Heart left ventricle (tissue), 16 donors: Measurements from ENCODE around the gene SLC44A1. TPM values are rescaled to one million over a fixed set of nuclear protein-coding genes. Genes with fewer than 3 reads are reported as not detected.

Experiments
- ATAC-seq, 4 donors: fragments of 200-7000 bp; cut with Tn5 transposase; one replicate each; pipeline ENCODE4 v1.9.1; 2020 to 2022; ENCODE audit warnings: moderate library complexity in 4 of 4, mild to moderate bottlenecking in 3 of 4, moderate number of reproducible peaks in 1 of 4
- DNase-seq, 5 donors: peaks; one replicate each; pipeline ENCODE4 v3.0.0-alpha.2; 2020
- H3K27ac ChIP-seq, 12 donors: fragments of 200-600 bp; sonication (generic) in 4 of 12; one replicate each; pipeline versions ENCODE4 v1.5.0 to v1.8.0; 2016 to 2022; ENCODE audit warnings: mild to moderate bottlenecking in 2 of 12
- H3K27me3 ChIP-seq, 9 donors: fragments of 200-600 bp; sonication (generic) in 2 of 9; one replicate each; pipeline versions ENCODE4 v1.5.1 to v1.8.0; 2016 to 2022; ENCODE audit warnings: mild to moderate bottlenecking in 3 of 9
- H3K36me3 ChIP-seq, 9 donors: fragments of 200-600 bp; sonication (generic) in 2 of 9; one replicate each; pipeline versions ENCODE4 v1.5.0 to v1.8.0; 2018 to 2022; ENCODE audit warnings: mild to moderate bottlenecking in 2 of 9
- H3K4me1 ChIP-seq, 12 donors: fragments of 200-600 bp; sonication (generic) in 4 of 12; one replicate each; pipeline versions ENCODE4 v1.5.0 to v1.8.0; 2016 to 2022; ENCODE audit warnings: mild to moderate bottlenecking in 3 of 12
- H3K4me3 ChIP-seq, 12 donors: fragments of 200-600 bp; sonication (generic) in 4 of 12; one replicate each; pipeline versions ENCODE4 v1.5.0 to v1.8.0; 2017 to 2022; ENCODE audit warnings: mild to moderate bottlenecking in 9 of 12, moderate library complexity in 4 of 12
- H3K9me3 ChIP-seq, 12 donors: fragments of 200-600 bp; sonication (generic) in 4 of 12; one replicate each; pipeline versions ENCODE4 v1.5.0 to v1.8.0; 2016 to 2022; ENCODE audit warnings: mild to moderate bottlenecking in 1 of 12
- POLR2A ChIP-seq, 2 donors: fragments of 450-650 bp; IDR thresholded peaks; one replicate each; pipeline ENCODE4 v1.6.1; 2017; ENCODE audit warnings: antibody characterized with exemption in 2 of 2, mild to moderate bottlenecking in 2 of 2, moderate library complexity in 2 of 2
- WGBS, 4 donors: extraction: QIAGEN DNeasy Blood & Tissue Kit in 2 of 4; methylation state at CpG; one replicate each; pipeline versions ENCODE4 v1.1.5 to v1.1.7; 2013 to 2018; 5-methylcytosine and 5-hydroxymethylcytosine counted together
- intact Hi-C, 10 donors: fragments of 100-400 bp; cut with DNase I; formaldehyde crosslinking; loops; one replicate each; pipeline versions ENCODE4 v1.11.1 to v1.14.2; 2022
- polyA plus RNA-seq, 2 donors: library from polyadenylated mRNA; stranded (reverse); fragments of 200-250 nt; gene quantifications; one replicate each; pipeline ENCODE4 v1.2.3, GENCODE V29; 2013
- total RNA-seq, 9 donors: library from RNA; depleted of rRNA in 2 of 9; stranded (reverse); fragments of >200 nt in 2 of 9; fragmentation: NEBNext Ultra II Directional in 3 of 9; extraction: Animal tissue kit (Norgen Biotek cat#: 25700) in 3 of 9; gene quantifications; one replicate each; pipeline versions ENCODE4 v1.1.0 to v1.2.4, GENCODE V29; 2016 to 2023
- TF ChIP-seq, protein P1 (sequence below), 12 donors: fragments of 200-600 bp; sonication (generic) in 4 of 12; IDR thresholded peaks; one replicate each; pipeline versions ENCODE4 v1.5.0 to v1.8.0; 2018 to 2022; ENCODE audit warnings: antibody characterized with exemption in 12 of 12, mild to moderate bottlenecking in 5 of 12
- donor health status: ischemic (EF 13 %, LVEDD 7.1; RV severe dilation, severe dysfunction).
- donor health status: healthy with polysubstance abuse.
- donor health status: DM: no; HTN: yes; CAD: no.
- donor health status: DM: no; HTN: no; CAD: no.
- donor health status: ischemic (EF 25% LVEDD 6.9; RV normal size, moderate dysfunction).
- donor health status: ischemic (EF 25% LVEDD 5.7; RV mildly dilated, moderate dysfunction).
- donor health status: healthy.
- donor health status: DM: yes; HTN: yes; CAD: no.
- donor health status: ischemic (EF 35%, LVEDD 5.7; RV mildly dilated, moderate dysfunction).
- donor health status: nonischemic (EF 11% LVEDD 7.7; RV severe dilation, severe dysfunction).
- donor health status: DM: yes; HTN: yes; CAD: no.
- donor health status: PGD.
- donor health status: ischemic (EF 29% LVEDD 5.4; RV normal size, mild dysfunction).
- donor health status: nonischemic (EF 23%, LVEDD 6.1; RV moderate dilation, normal function).

SLC44A1 gene
- total and polyA plus RNA-seq, 11 donors: 5.1 to 29.4 (median 21.3) TPM

DNA sequence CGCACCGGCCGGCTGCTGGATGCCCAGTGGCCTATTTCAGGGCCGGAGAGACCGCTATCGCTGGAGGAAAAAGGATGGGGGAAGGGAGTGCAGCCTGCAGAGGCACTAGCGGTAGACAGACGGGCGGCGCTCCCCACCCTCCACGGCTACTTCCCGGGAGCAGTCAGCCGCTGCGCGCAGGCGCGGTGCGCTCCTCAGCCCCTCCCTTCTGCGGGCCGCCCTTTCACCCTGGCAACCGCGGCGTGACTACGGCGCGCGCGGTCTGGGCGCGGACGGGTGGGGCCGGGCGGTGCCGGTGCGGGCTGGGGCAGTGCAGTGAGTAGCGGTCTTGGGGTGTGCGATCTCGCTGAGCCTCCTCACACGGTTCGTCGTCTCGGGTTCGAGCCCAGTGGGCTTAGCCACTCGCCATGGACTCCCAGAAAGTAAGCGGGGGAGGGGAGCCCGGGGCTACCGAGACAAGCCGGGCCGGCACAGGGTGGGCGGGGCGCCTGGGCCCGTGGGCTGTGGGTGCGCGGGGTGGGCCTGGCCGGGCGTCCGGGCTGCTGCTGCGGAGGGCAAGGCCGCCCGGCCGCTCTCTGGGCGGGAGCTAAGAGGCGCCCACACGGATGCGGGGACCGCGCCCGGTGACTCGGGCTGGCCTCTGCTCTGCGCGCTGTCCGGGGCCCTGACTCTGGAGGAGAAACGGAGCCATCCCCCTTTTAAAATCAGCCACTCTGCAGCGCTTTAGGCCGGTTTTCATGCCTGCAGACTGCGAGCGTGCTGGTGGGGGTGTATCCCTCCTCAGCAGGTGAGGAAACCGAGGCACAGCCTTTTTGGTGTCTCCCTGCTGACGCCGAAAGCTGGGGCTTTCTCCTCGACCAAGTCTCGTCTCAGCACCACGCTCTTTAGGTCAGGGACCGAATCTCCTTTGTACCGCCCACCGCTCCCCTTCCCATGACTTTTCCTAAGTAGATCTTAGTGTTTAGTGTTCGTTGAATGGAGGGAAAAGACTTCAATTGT, 203.7 kb downstream of the SLC44A1 start, which contains the start of gene FSD1L:
FSD1L (plus strand) TSS at position 221 of the 999 bp plus-strand sequence; CDS start at position 408, 187 bp downstream.
- DNase-seq: peak; percentile 94 to 98 (median 97)
- intact Hi-C loops: loop anchor here in 1 of 10 donors (10.0 kb wide), 1 partner anchor 267 kb away; no protein-coding TSS in a partner anchor
- Histone ChIP-seq H3K4me3 (peak within 1 kb of the TSS; percentile 69 to 99 (median 84)), H3K27ac (peak within 1 kb of the TSS; percentile 45 to 93 (median 80)), H3K27me3 (no peaks in the 10 kb centered on the region), H3K4me1 (peaks cover 0 to 43% (median 17%) of the 10 kb centered on the region in 12 donors), H3K9me3 (no peaks in the 10 kb centered on the region), H3K36me3 (no peaks in the 10 kb centered on the region)
- TF ChIP-seq, protein P1, sequence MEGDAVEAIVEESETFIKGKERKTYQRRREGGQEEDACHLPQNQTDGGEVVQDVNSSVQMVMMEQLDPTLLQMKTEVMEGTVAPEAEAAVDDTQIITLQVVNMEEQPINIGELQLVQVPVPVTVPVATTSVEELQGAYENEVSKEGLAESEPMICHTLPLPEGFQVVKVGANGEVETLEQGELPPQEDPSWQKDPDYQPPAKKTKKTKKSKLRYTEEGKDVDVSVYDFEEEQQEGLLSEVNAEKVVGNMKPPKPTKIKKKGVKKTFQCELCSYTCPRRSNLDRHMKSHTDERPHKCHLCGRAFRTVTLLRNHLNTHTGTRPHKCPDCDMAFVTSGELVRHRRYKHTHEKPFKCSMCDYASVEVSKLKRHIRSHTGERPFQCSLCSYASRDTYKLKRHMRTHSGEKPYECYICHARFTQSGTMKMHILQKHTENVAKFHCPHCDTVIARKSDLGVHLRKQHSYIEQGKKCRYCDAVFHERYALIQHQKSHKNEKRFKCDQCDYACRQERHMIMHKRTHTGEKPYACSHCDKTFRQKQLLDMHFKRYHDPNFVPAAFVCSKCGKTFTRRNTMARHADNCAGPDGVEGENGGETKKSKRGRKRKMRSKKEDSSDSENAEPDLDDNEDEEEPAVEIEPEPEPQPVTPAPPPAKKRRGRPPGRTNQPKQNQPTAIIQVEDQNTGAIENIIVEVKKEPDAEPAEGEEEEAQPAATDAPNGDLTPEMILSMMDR (IDR thresholded peaks at IDR 0.05): peak in 10 of 12 donors; percentile 27 to 50 (median 36)
- peak in 1 of 2 donors; percentile 63 for TF ChIP-seq POLR2A (IDR thresholded peaks at IDR 0.05)
- 0 to 2% (median 1%) methylated on average over 23 to 87 of the region's 87 CpGs for WGBS, 4 donors
- peak; percentile 92 to 98 (median 97) for ATAC-seq

DNA sequence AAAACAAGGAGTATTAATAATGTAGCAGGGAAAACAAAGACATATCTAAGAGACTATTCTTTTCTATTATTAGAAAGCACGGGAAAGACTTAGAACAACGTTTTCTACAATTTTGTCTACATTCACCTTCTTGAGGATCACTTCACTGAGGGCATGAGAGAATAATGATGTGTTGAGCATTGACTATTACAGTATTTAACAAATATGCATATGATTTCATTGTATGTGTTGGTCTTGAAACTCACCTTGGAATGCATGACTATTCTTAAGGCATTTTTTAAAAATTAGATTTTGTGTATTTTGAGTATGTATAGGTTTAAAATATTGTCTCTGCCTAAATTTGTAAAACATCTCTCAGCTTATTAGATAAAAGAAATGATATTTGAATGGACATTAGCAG, 204.6 kb downstream of the SLC44A1 start:
- Histone ChIP-seq H3K27ac (peak overlapping the region in 5 of 12 donors; percentile 75 to 93 (median 81)), H3K9me3 (no peaks in the 10 kb centered on the region), H3K27me3 (no peaks in the 10 kb centered on the region), H3K4me1 (peaks cover 0 to 41% (median 13%) of the 10 kb centered on the region in 12 donors), H3K36me3 (no peaks in the 10 kb centered on the region), H3K4me3 (peak overlapping the region in 10 of 12 donors; percentile 69 to 99 (median 84))
- TF ChIP-seq, protein P1 (IDR thresholded peaks at IDR 0.05): no peak
- no peak for TF ChIP-seq POLR2A (IDR thresholded peaks at IDR 0.05)
- intact Hi-C loops: loop anchor here in 1 of 10 donors (10.0 kb wide), 1 partner anchor 266 kb away; no protein-coding TSS in a partner anchor
- WGBS, 4 donors: 10 to 21% (median 14%) methylated on average over 2 of the region's 2 CpGs
- DNase-seq (no peak), ATAC-seq (no peak)

DNA sequence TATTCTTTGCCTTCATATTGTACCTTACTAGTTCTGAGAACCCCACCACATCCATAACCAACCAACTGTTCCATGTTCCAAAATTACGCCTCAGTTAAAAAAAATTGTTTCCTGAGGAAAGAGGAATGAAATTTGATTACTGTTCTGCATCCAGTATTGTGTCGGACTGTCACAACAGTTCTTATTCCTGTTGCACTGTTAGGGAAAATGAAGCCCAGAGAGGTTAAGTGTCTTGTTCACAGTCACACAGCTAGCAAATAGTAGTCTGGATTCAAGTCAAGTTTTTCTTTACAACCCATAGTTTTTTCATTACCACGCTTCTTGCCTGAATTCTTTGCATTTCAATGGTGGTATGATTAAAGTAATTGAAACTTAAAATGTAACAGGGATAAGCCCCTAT, 207.7 kb downstream of the SLC44A1 start:
- no peaks in the 10 kb centered on the region for H3K9me3 ChIP-seq
- no peak overlapping the region for H3K4me3 ChIP-seq
- no peaks in the 10 kb centered on the region for H3K36me3 ChIP-seq
- no peak for DNase-seq
- no peak overlapping the region for H3K27ac ChIP-seq
- ATAC-seq: no peak
- H3K27me3 ChIP-seq: no peaks in the 10 kb centered on the region
- peaks cover 0 to 43% (median 17%) of the 10 kb centered on the region in 12 donors for H3K4me1 ChIP-seq
- intact Hi-C loops: loop anchor here in 1 of 10 donors (5.0 kb wide), 1 partner anchor 105 kb away; the partner anchor contains the start of gene FKTN
- 80 to 89% (median 86%) methylated on average over 3 of the region's 3 CpGs for WGBS, 4 donors
- TF ChIP-seq, protein P1 (IDR thresholded peaks at IDR 0.05): no peak
- no peak for TF ChIP-seq POLR2A (IDR thresholded peaks at IDR 0.05)
